Stimulated activated CD4-positive, alpha-beta T cell treated with anti-CD3 and anti-CD28 coated beads, TNF-alpha, amount 100 ng/mL, for 24 hours (primary cell): ENCODE measurements around the gene SERTAD2.

Experiments
- DNase-seq, 3 experiments: peaks; one replicate each; pipeline ENCODE4 v3.0.0-alpha.2; 2020; ENCODE audit warnings: low read depth in 3 of 3

SERTAD2 gene

DNA sequence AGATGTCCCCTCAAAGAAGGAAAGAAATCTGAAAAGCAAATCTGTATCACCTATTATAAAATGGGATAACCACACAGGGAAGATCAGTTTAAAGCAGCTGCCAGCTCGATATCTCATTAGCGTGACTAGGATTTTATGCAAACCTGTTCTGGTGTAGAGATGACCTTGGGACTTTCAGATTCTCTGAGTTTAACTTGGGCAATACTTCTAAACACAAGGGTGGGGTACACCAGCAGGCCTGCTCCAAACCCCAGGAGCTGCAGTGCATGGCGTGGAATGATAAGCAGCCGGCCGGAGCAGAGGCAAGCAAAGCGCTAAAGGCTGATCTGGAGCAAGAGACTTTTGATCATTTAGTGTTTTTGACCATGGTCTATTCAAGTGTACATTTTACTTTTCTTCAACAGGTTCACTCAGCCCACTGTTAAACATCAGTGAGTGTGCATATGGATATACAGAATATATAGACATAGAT is 4.7 kb downstream of the SERTAD2 start:
- DNase-seq: no peak

DNA sequence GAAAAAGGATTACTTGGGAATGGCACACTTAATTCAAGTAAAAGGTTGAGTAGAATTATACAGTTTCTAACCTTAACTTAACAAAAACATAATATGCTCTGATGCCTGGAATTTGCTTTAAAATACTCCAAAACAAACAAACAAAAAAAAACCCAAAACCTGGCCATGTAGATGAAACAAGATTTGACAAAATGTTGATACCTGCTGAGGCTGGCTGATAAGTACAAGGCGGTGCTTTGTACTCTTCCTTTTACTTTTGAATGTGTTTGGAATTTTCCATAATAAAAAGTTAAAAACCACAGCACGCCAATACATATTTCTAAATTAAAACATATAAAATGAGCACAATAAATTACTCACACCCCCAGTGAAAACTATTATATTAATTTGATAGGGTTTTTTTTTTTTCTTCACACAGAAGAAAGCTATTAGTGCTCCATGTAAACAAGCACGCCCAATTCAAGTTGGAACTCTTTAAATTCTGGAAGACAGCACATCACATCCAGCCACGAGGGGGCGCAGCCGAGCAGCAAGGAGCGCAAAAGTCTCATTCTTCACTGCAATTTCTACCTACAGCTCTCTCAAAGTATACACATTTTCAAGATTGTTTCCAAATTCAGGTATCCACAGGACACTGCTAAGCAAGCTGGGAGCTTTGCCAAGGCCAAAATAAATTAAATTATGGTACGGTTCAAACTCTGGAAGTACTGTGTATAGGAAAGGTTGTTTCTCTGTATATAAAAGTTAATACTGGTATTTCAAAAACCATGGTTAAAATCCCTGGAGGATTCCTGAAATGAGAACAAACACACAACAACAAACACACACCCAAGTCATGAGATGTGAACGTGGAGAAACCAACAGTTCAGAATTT is 7.5 kb downstream of the SERTAD2 start:
- DNase-seq: peak; percentile 74 to 83 (median 83)

DNA sequence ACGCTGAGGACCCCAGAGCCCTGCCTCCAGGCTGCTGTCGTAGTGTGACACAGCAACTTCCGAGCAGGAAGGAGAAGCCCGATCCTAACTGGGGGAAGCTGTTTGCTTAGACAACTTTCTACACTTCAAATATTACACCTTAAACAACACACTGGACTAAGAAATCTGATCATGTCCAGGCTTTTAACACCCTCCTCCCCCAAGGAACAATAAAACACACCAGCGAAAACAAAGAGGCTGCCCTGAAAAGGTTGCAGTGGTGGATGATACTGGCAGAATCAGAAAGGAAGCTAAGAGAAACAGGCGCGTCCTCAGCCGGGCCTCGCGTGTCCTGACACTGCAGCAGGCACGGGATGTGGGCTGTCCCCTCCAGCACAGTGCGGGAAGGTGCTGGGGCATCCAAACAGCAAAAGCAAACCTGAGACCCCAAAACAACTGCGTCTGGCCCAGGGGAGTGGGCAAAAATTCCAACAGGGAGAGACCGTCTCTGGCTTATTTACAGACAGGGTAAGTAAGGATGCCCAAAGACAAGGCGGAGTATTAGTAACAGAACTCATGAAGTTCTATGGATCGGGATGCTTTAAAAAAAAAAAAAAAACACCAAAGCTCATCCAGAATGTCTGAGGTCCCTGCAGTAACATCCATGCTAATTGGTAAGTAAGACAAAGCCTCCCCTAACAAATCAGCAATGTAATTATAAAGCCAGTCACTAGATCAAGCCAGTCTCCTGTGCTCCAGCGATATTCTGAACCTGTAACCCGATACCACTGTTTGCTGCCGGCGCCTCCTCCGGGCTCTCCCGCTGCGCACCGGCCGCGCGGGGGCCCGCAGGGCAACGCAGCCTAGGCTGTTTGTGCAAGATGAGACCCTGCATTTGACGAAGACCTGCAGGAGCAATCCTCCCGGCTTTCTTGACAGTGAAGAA is 9.0 kb downstream of the SERTAD2 start:
- DNase-seq: peak in 1 of 3 experiments; percentile 53

DNA sequence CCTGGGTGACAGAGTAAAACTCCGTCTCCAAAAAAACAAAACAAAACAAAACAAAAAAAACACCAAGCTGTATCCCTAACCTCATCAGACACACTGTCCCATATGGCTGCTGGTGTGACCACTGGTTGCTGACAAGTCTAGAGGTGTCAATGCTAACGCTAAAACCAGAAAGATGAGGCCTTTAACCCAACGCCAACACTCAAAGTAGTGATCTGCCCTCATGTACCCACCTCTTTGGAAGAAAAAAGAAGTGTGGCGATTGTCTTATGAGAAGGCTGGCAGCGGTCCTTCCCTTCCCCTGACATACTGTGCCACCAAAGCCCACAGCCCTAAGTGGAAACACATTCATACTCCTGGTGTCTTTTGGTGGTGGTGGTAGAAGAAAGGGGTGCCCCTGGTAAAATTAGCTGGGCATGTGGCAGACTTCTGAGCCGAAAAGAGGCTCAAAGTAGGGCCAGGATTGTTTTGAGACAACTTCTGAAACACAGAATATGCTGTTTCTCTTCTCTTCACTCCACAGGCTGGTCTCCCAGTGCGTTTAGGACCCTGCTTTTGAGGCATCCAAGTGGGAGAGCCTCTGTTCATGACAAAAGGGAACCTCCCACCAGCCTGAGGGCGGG is 9.8 kb downstream of the SERTAD2 start:
- no peak for DNase-seq

DNA sequence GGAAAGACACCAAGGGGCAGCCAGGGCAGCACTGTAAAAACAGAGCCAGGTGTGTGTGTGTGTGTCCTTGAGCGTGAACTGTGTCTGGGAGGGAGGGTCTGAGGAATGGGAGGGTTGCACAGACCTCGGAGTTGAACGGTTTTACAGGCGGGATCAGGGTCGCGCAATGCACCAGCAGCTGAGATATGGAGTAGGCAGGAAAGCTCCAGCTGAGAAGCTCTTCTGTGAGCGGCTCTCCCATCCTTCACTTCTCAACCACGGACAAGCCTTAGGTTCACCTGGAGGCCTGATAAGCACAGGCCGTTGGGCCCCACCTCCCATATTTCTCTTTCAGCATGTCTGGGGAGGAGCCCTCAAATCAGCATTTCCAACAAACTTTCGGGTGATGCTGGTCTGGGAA is 12.1 kb downstream of the SERTAD2 start:
- no peak for DNase-seq

DNA sequence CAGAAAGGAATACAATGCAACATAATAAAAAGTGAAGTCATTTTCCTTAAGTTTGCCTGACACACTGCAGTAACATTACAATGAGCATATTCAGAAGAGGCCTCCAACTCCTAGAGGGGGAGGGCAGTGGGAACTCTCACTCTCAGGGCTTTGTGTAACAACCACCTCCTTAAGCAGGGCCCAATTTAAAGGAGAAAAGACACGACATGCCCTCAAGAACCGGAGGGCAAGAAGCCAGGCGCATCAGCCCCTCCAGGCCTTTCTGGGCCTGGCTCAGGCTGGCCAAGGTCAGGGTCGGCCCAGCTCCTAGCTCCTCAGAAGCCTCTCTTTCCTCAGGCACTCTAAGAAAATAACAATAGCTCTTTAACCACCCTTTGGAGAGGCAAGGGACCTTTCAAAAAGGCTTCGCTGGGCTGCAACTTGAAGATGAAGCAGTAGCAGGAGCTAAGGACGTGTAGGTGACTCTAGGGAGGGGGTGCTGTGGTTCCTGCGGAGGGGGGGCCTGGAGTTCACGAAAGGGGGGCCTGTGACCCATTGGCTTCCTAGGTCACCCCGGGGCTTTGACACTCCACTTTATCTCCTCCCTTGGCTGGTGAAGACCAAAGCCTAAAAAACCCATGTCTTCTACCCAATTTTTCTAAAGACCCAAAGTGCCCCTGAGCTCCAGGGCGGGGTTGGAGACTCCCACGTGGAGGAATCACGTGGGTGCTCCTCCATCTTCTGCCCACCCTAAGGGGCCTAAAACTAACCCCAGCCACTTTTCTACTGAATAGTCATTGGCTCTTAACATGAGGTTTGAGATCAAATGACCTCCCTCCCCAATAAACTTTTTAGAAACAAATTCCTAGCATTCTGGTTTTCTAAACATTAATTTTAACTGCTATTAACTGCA is 13.3 kb downstream of the SERTAD2 start:
- no peak for DNase-seq

DNA sequence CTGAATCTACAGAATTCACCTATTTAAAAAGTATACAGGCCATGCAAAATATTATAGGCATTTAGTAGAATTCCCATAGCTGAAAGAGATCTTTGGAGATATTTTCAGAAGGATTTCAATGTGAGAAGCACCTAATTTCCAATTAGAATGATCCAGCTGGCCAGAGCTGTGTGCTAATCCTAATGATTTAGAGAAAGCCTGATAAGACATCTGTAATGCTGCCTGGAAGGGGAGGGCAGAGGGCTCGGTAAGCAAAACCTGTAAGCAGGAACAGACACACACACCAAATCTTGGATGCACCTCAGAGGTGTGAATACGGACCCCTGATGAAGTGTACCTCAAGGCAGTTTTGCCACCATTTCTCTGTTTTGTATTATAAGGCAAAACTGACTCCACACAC is 14.0 kb downstream of the SERTAD2 start:
- DNase-seq: no peak

DNA sequence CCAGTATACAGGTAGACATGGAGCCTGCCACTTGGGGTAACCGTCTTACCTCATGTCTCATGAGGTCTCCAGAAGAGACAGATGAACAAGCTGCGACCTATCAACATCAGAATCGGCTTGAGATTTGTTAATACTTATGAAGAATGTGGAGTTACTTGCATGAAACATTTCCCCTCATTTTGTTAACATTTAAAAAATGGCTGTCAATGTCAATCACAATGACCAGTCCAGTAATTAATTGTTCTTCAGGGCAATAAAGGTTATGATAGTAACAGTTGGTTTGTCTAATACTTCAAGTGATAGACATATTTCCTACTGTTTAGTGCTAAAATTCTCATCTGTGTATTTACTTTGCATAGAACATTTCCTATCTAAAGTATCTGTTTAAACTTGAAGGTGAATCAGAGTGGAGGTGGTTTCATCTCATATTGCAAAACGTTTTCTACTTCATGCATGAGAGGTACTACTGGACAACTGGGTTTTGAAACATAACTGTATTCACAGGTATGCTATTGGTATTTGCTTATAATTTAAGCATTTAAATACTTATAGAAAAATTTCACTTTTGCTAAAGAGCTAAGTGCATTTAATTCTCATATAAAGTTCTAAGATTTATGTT is 15.1 kb downstream of the SERTAD2 start:
- no peak for DNase-seq

DNA sequence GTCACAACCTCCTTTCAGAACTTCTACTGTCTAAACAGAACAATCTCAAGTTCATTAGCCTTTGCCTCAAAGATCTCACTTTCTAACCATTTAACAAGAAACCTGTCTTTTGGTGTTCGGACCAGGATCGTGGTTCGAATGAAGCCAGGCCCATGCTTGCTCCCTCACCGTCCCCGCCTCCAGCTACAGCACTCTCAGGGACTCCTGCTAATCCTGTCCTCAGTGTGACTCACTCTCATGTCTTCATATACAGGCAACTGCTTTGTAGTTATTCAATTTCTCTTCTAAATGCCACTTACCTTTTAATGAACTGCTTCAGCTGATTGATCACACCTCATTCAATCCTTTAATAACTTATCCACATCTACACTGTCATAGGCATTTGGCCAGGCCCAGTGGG is 15.8 kb downstream of the SERTAD2 start:
- DNase-seq: no peak

DNA sequence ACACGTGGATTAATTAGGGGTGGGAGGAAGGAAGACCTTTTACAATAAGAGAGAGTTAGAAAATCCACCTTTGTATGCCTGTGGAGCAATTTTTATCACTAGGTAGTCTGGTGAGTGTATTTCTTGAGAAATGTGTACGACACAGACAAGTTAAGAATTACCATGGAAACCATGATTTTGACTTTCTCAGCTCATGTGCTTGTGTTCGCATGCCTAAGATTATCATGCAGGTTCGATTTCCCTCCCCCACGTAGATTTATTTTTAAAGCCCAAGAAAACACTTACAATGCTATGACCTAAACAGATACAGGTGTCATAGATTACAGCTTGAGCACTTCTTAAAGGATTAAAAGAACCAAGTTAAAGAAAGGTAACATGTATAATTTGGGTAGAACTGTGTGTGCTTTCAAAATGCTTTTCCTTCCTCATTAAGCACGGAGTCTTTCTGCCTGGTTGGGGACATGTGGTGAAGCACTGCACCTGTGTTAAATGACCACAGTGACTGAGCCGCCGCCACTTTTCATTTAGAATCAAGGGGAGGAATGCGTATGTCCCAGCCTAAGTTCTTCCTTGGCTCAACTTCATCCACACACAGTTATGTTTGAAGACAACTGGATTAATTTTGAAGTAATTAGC is 16.6 kb downstream of the SERTAD2 start:
- no peak for DNase-seq

DNA sequence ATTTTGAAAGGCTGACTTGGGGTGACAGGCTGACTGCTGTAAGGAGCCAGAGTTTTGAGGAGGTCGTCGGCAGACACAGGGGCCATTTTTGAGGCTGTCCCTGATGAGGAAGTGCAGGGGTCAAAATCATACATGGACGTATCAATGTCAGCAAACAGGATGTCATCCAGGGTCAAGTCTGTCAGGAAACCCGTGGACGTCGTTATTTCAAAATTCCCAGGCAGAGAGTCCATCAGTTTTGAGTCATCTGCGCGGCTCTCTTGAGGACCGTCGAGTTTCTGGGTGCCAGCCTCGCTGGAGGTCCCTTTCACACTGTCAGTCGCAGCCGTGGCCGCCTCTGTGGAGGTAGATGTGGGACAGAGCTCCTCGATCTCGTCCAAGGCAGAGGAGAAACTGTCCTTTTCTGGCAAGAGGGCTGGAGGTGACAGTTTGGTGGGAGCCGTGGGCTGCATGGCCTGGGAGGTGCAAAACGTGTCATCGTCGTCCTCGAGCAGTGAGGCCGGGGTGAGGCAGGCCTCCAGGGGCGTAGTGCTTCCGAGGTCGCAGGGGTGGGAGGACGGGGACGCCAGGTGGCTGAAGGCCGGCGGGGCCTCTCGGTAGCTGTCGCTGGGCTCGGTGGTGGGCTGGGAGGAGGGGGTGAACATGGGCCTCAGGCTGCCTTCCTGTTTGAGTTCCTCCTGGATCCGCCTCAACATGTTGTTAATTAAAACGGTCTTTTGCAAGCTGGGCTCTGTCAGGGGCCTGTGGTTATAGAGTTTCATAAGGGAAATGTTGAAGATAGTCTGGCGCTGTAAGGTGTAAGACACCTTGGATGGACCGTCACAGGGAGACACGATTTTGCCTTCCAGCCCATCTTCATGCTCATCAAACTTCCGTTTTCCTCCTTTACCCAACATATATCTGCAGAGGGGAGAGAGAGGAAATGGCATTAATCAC is 17.5 kb downstream of the SERTAD2 start:
- DNase-seq: no peak

DNA sequence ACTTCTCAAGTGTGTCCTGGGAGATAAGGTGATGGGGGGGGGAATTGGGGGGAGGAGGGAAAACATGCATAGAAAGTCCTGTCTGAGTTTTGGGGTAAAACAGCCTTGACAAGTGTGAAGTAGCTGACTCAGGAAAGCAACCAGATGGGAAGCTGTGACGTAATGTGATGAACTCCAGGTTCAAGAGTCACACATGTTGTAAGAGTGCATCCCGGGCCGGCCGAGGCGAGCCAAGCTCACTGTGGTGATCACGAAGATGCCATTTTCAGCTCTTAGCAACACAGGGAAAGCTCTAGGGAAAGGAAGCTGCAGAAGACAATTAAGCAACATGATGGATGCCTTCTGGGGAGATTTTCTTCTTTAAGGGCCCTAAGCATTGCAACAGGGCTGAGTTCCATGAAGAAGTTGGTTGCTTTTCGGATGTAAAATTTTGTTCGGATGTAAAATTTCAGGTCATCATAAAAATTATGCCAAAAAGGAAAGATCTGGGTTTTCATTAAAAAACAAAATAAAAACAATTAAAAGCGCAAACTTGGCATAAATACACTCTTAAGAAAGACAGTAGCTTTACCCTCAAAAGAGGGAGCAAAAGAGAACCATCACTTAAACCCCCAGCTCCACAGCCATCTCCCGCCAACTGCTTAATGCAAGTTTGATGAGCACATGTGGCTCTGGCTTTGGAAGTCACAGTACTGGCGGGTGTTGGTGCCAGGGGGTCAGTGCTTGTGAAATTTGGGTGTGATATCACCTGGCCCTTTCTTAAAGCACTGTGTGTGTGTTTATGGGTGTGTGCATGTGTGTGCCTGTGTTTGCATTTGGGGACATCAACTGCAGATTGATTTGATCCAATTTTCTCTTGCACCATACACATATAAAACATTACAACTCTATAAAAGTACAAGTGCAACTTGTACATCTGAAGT is 19.1 kb downstream of the SERTAD2 start:
- DNase-seq: no peak

DNA sequence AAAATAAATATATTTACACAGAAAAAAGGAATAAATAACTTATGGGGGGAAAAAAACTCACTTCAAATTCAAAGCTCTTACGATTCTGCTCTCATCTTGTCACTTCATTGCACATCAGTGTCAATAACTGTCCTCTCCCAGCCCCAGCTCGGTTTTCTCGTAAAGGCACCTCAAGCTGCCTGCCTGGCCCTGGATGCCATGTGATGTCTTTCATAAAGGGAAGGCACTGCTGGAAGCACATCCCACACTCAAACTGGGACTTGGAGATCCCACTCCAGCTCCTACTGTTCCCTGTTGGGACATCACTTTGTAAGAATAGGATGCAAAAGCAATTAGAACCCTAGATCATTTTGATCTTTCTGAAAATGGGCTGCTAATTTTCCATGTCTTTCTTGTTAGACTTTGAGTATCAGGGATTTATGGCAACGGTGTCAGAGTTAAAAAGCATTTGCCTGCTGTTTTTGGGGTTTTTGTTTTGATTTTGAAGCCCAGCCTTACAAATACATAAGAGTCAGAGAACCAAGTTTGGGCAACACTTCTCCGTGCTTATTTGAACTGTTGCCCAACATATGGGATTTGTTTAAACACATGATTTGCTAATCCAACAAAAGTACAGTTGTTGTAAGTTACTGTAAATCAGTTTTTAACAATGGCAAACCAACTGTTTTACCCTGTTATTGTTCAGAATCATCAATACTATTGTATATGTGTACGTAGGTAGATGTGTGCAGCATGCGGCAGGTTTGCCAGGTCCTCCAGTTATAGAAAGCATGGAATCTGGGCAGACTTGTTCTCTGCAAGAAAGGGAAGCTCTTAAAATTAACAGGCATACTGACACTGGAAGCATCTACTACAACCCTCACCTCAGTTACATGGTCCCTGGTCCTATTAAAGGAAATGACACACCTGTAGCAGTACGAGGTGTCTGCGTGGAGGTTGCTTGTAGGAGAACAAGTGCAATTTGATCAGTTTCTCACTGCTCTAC is 20.6 kb downstream of the SERTAD2 start:
- DNase-seq: no peak

DNA sequence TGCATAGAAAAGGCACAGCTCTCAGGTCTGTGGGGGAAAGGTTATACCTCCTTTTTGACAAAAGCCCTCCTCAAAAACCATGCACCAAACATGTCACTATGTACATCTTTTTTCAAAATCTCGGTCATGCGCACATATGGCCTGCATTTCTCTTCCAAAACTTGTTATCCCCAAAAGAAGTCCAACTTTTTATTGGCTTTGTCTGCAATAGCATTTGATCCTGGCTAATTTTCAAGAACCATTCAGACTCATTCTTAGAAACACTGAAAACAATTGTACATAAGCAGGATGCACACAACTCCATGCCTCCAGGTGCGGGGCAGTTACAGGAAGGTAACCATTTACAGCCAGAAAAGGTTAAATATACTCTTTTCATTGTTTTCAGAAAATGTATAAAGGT is 21.9 kb downstream of the SERTAD2 start:
- no peak for DNase-seq

DNA sequence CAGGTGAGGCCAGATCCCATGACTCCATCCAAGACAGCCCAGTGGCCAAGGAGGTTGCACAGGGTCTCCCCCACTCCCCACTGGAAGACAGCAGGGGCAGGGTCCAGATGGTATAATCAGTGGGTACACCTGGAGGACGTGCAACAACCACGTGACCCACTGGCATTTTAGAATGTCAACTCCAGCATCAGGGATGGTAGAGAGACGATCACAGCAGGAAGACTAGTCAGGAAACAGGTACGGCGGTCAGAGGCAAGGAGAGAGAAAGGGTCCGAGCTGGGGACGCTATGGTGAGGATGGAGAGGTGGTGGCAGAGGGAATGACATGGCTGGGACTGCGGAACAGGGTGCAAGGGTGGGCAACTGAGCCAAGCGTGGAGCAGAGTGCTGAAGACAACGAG is 23.0 kb downstream of the SERTAD2 start:
- no peak for DNase-seq

DNA sequence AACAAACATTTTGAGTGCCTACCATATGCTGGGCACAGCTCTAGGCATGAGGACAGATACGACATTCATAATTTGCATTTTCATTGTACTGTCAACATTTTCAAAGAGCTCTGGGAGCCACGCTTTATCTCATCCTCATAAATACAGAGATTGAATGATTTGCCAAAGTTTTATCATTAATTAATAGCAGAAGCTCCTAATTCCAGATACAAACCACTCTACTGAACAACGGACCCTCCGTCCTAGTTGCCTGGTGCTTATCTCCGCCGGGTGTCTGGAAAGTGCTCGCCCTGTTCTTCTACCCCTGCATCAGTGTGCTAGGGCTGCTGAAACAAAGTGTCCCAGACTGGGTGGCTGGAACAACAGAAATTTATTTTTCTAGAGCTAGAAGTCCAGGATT is 23.8 kb downstream of the SERTAD2 start:
- DNase-seq: no peak

DNA sequence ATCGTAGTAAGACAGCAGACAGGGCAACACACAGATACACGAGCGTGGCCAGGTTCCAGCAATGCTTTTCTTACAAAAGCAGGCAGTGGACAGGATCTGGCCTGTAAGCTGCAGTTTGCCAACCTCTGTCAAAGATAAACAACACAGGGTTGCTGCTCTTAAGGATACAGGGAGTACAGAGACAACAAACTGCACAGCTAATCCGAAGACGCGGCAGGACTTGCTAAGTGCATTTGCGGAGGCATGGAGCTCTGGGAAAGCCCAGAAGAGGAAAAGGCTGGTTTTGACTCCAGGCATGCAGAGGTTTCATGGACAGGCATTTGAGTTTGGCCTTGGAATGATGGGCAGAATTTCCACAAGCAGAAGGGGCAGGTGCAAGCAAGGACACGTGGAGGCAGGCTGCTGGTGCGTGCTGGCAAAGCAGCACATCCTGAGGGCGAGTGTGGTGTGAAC is 24.4 kb downstream of the SERTAD2 start:
- DNase-seq: no peak
